ENCODE measurements around the gene GPATCH8.
A peak's percentile ranks its signal among the peaks of the same experiment; 100 is the strongest.

GPATCH8 gene

DNA sequence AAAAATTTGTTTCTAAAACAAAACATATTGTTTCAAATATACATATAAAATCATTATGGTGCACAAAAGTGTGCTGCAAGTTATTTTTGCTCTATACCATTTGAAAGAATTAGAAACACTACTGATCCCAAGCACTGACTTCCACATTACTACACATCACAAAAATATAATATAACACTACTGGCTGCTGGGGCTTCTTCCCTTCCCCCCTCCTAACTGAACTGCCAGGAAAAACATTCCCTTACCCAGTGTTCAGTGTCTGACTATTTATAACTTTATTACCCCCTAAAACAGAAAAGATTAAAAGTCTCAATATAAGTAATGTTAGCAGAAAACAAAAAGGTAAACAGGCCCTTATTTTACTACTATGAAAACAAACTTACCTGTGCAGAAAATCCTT, 36.9 kb downstream of the GPATCH8 start:
- peaks cover 12 to 19% of the 10 kb centered on the region in 2 experiments; a peak in 2 of 3 replicates for H3K36me3 ChIP-seq (ENCODE audit: control insufficient read depth in 2 of 2, insufficient read depth in 1 of 2, low read length in 2 of 2)
- ChIA-PET CTCF (no interaction called here), POLR2A (no interaction called here)
- peaks cover 29% of the 10 kb centered on the region for H3K4me1 ChIP-seq (ENCODE audit: control insufficient read depth, insufficient read depth, low read length)
- no peaks in the 10 kb centered on the region for H3K9me3 ChIP-seq (ENCODE audit: control insufficient read depth, insufficient read depth, low read depth, low read length)
- no peak overlapping the region for H3K4me3 ChIP-seq (ENCODE audit: low read depth, low read length)
- no peak overlapping the region for H3K27ac ChIP-seq (ENCODE audit: extremely low read depth, low read depth, low read length)
- TF ChIP-seq ZNF302 (tag by site-specific recombination; IDR thresholded peaks at IDR 0.05; ENCODE audit: low read depth), result no peak
- 0 out of 2 replicates have a peak, but pooled peaks have one; percentile 5 for TF ChIP-seq ZNF654 (tag by site-specific recombination; IDR thresholded peaks at IDR 0.05; ENCODE audit: low read depth)

DNA sequence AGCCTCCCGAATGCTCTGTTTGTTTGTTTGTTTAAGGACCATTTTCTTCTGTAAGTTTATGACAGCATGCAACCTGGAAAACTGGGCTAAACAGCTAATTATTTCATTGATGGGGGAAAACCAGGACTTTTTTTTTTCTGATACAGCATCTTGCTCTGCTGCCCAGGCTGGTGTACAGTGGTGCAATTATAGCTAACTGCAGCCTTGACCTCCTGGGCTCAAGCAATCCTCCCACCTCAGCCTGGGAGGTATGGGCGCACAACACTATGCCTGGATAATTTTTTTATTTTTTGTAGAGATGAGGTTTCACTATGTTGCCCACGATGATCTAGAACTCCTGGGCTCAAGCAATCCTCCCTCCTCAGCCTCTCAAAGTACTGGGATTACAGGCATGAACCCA, 37.3 kb downstream of the GPATCH8 start:
- no peak overlapping the region for H3K4me3 ChIP-seq (ENCODE audit: low read depth, low read length)
- H3K4me1 ChIP-seq (ENCODE audit: control insufficient read depth, insufficient read depth, low read length), result peaks cover 29% of the 10 kb centered on the region
- H3K27ac ChIP-seq (ENCODE audit: extremely low read depth, low read depth, low read length), result no peak overlapping the region
- H3K9me3 ChIP-seq (ENCODE audit: control insufficient read depth, insufficient read depth, low read depth, low read length), result no peaks in the 10 kb centered on the region
- ChIA-PET POLR2A (no interaction called here), CTCF (interaction anchor here (0.6 to 1.8 kb wide), 3 partner anchors 19 to 57 kb away, joined by 3 to 6 read pairs (median 4); no protein-coding TSS in a partner anchor)
- H3K36me3 ChIP-seq (ENCODE audit: control insufficient read depth in 2 of 2, insufficient read depth in 1 of 2, low read length in 2 of 2), result peaks cover 15 to 17% of the 10 kb centered on the region in 2 experiments; a peak in 2 of 3 replicates
- TF ChIP-seq WT1 (tag by site-specific recombination; IDR thresholded peaks at IDR 0.05) (peak; percentile 25; the same call in 1 of the 2 replicates), GLIS1 (tag by site-specific recombination; IDR thresholded peaks at IDR 0.05) (peak; percentile 45), ZNF791 (tag by site-specific recombination; IDR thresholded peaks at IDR 0.05) (no peak)

DNA sequence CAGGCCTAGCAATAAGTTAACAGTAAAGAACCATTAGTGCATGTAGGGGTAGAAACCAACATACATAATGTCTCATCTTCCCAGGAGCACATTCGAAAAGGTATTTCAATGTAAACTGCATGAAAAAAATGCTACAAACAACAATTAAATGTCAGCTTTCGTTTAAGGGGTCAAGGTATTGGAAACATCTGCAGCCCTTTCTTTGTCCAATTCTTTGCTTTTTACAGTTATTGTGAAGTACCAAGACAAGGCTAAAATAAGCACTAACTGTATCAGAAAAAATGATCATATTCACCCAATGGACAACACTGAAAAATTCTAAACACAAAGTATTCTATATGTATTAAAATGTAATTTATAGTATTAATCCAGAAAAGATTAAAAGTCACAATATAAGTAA, 37.9 kb downstream of the GPATCH8 start:
- ChIA-PET CTCF (interaction anchor here (0.6 to 1.8 kb wide), 3 partner anchors 18 to 58 kb away, joined by 3 to 6 read pairs (median 4); no protein-coding TSS in a partner anchor), POLR2A (no interaction called here)
- TF ChIP-seq ZNF366 (tag by site-specific recombination; conservative IDR thresholded peaks at IDR 0.05) (no peak), ZNF121 (tag by site-specific recombination; IDR thresholded peaks at IDR 0.05) (no peak), ZNF184 (tag by site-specific recombination; IDR thresholded peaks at IDR 0.05) (no peak), GLIS1 (tag by site-specific recombination; IDR thresholded peaks at IDR 0.05) (no peak), SP3 (tag by site-specific recombination; IDR thresholded peaks at IDR 0.05) (no peak), WT1 (tag by site-specific recombination; IDR thresholded peaks at IDR 0.05) (no peak), ZNF785 (tag by site-specific recombination; IDR thresholded peaks at IDR 0.05) (no peak), ZBTB21 (tag by site-specific recombination; IDR thresholded peaks at IDR 0.05) (no peak), ZNF214 (tag by site-specific recombination; IDR thresholded peaks at IDR 0.05; ENCODE audit: borderline replicate concordance) (no peak), ZNF585B (tag by site-specific recombination; IDR thresholded peaks at IDR 0.05) (no peak), YY2 (tag by site-specific recombination; IDR thresholded peaks at IDR 0.05) (no peak)
- TF ChIP-seq, protein P1, sequence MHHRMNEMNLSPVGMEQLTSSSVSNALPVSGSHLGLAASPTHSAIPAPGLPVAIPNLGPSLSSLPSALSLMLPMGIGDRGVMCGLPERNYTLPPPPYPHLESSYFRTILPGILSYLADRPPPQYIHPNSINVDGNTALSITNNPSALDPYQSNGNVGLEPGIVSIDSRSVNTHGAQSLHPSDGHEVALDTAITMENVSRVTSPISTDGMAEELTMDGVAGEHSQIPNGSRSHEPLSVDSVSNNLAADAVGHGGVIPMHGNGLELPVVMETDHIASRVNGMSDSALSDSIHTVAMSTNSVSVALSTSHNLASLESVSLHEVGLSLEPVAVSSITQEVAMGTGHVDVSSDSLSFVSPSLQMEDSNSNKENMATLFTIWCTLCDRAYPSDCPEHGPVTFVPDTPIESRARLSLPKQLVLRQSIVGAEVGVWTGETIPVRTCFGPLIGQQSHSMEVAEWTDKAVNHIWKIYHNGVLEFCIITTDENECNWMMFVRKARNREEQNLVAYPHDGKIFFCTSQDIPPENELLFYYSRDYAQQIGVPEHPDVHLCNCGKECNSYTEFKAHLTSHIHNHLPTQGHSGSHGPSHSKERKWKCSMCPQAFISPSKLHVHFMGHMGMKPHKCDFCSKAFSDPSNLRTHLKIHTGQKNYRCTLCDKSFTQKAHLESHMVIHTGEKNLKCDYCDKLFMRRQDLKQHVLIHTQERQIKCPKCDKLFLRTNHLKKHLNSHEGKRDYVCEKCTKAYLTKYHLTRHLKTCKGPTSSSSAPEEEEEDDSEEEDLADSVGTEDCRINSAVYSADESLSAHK (tag by site-specific recombination; IDR thresholded peaks at IDR 0.05), result no peak
- TF ChIP-seq, protein P2, sequence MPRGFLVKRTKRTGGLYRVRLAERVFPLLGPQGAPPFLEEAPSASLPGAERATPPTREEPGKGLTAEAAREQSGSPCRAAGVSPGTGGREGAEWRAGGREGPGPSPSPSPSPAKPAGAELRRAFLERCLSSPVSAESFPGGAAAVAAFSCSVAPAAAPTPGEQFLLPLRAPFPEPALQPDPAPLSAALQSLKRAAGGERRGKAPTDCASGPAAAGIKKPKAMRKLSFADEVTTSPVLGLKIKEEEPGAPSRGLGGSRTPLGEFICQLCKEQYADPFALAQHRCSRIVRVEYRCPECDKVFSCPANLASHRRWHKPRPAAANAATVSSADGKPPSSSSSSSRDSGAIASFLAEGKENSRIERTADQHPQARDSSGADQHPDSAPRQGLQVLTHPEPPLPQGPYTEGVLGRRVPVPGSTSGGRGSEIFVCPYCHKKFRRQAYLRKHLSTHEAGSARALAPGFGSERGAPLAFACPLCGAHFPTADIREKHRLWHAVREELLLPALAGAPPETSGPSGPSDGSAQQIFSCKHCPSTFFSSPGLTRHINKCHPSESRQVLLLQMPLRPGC (tag by site-specific recombination; IDR thresholded peaks at IDR 0.05), result no peak
- TF ChIP-seq, protein P3, sequence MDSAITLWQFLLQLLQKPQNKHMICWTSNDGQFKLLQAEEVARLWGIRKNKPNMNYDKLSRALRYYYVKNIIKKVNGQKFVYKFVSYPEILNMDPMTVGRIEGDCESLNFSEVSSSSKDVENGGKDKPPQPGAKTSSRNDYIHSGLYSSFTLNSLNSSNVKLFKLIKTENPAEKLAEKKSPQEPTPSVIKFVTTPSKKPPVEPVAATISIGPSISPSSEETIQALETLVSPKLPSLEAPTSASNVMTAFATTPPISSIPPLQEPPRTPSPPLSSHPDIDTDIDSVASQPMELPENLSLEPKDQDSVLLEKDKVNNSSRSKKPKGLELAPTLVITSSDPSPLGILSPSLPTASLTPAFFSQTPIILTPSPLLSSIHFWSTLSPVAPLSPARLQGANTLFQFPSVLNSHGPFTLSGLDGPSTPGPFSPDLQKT (IDR thresholded peaks at IDR 0.05; ENCODE audit: borderline replicate concordance, low read depth, low read length), result no peak
- TF ChIP-seq, protein P4, sequence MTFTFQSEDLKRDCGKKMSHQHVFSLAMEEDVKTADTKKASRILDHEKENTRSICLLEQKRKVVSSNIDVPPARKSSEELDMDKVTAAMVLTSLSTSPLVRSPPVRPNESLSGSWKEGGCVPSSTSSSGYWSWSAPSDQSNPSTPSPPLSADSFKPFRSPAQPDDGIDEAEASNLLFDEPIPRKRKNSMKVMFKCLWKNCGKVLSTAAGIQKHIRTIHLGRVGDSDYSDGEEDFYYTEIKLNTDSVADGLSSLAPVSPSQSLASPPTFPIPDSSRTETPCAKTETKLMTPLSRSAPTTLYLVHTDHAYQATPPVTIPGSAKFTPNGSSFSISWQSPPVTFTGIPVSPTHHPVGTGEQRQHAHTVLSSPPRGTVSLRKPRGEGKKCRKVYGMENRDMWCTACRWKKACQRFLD (tag by site-specific recombination; IDR thresholded peaks at IDR 0.05), result no peak
- TF ChIP-seq, protein P5, sequence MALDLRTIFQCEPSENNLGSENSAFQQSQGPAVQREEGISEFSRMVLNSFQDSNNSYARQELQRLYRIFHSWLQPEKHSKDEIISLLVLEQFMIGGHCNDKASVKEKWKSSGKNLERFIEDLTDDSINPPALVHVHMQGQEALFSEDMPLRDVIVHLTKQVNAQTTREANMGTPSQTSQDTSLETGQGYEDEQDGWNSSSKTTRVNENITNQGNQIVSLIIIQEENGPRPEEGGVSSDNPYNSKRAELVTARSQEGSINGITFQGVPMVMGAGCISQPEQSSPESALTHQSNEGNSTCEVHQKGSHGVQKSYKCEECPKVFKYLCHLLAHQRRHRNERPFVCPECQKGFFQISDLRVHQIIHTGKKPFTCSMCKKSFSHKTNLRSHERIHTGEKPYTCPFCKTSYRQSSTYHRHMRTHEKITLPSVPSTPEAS (tag by site-specific recombination; IDR thresholded peaks at IDR 0.05), result no peak
- TF ChIP-seq, protein P6, sequence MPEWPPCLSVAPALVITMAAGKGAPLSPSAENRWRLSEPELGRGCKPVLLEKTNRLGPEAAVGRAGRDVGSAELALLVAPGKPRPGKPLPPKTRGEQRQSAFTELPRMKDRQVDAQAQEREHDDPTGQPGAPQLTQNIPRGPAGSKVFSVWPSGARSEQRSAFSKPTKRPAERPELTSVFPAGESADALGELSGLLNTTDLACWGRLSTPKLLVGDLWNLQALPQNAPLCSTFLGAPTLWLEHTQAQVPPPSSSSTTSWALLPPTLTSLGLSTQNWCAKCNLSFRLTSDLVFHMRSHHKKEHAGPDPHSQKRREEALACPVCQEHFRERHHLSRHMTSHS (tag by site-specific recombination; IDR thresholded peaks at IDR 0.05), result no peak
- H3K27ac ChIP-seq (ENCODE audit: extremely low read depth, low read depth, low read length), result no peak overlapping the region
- H3K36me3 ChIP-seq (ENCODE audit: control insufficient read depth in 2 of 2, insufficient read depth in 1 of 2, low read length in 2 of 2), result peaks cover 15 to 21% of the 10 kb centered on the region in 2 experiments; a peak in 2 of 3 replicates
- H3K4me3 ChIP-seq (ENCODE audit: low read depth, low read length), result no peak overlapping the region
- H3K4me1 ChIP-seq (ENCODE audit: control insufficient read depth, insufficient read depth, low read length), result peaks cover 29% of the 10 kb centered on the region
- H3K9me3 ChIP-seq (ENCODE audit: control insufficient read depth, insufficient read depth, low read depth, low read length), result no peaks in the 10 kb centered on the region
